ENCODE data around the gene UPB1.

GRCh38 chr22:24510637-24511625, 15.8 kb downstream of the UPB1 start:
- no peak for TF ChIP-seq CTCF (conservative IDR thresholded peaks at IDR 0.05)
- no peak for TF ChIP-seq ZFX (IDR thresholded peaks at IDR 0.05)
